HG03469 (cell line): Measurements from ENCODE around the gene OR51B6.
"Not testable (repeated sequence)": the region's sequence is repeated elsewhere in the genome, so short reads cannot be mapped to it uniquely, and the experiment has no call there.

Experiments
- ATAC-seq: cut with Tn5 transposase; IDR thresholded peaks from one replicate; pipeline ENCODE4 v1.9.1; 2021; ENCODE audit warnings: mild to moderate bottlenecking, moderate library complexity, moderate number of reproducible peaks; ENCODE audit not compliant: unreplicated experiment

Gene OR51B6

DNA sequence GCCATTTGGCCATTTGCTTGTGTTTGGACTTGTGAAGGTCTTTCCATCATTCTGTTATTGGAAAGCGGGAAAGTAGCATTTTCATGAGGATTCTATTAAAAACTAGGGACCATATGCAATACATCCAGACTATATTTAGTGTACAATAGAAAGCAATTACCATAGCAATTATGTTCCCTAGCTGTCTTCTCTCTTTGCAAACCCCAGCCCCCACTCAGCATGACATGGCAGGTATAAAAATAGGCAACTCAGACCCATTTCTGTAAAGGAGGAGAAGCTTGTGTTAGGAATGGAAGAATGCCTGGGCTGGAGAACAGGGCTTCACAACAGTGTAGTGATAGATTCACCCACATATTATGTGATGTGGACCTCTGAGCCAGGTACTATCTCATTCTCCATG, 12.4 kb downstream of the OR51B6 start:
- ATAC-seq = no peak

DNA sequence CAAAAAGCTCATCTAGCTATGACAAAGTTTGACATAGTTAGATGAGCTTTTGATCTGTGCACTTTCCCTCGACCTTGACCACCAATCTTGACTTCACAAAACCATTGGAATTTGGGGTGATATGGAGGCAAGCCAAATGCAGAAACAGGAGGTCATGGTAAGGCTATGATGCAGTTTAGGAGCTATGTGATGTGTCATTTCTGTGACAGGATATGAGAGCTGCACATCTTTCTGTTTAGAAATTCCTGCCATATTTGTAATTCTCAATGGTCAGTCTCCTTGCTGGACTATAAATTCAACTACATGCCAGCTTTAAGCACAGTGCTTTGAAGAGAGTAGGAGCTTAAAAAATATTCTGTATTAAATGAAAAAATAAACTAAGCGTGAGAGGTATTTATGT, 12.9 kb downstream of the OR51B6 start:
- no peak for ATAC-seq

GRCh38 chr11:5366365-5366764, 15.1 kb downstream of the OR51B6 start:
- not testable (repeated sequence) for ATAC-seq

DNA sequence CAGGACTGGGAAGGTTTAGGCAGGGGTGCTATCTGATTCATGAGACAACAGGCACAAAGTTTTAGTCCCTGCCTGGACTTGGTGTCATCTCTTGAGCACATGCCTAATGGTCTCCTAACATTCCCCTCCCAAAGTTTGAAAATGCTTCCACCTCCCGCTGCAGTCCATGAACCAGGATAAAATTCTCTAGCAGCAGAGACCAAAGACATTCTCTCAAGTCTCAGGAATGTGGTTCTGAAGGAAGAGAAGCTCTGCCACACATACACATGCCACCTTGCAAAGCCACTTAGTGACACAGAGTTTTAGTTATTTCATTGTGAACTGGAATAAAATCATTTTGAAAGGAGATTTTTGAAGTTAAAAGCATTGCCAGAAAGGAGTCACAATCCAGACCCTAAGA, 15.5 kb downstream of the OR51B6 start:
- no peak for ATAC-seq

DNA sequence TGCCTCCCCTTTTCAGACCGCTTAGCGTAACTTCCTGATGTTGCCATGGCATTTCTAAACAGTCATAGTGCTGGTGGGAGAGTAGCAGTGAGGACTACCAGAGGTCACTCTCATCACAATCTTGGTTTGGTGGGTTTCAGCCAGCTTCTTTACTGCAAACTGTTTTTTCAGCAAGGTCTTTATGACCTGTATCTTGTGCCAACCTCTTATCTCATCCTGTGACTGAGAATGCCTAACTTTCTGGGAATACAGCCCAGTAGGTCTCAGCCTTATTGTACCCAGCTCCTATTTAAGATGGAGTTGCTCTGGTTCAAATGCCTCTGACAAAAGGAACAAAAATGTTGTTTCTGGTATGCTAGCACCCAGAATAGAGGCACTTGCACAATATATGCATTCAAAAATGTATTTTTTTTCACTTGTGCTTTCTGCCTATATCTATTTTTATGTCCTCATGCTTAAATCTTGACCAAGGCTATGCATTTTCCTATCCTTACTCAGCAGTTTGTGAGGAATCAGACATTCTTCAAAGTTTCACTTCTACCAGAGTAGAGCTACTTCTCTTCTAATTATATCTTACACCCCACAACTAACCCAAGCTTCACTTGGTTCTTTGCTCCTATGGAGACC, 16.3 kb downstream of the OR51B6 start:
- ATAC-seq = no peak

DNA sequence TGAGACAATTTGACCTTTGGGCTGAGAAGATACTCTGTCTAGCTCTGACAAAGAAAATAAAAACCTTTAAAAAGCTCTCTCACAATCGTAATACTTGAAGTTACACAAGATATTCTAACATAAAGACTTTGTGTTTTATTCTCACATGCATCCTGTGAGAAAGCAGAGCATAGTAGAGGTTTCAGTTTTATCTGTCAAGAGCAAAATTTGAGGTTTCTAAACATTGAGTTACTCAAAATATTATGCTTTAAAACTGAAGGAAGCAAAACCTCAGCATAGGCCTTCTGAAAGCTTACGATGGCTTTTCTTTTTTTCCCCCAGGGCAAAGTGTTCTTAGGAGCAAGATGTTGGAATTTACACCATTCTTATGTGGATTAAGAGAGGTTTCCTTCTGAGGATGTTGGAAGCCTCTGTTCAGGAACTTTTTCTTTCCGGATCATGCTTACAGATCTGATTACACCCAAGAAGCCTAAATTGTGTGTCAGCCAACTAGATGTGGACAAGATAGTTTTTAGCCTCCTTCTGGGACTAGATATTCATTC, 17.3 kb downstream of the OR51B6 start:
- no peak for ATAC-seq

DNA sequence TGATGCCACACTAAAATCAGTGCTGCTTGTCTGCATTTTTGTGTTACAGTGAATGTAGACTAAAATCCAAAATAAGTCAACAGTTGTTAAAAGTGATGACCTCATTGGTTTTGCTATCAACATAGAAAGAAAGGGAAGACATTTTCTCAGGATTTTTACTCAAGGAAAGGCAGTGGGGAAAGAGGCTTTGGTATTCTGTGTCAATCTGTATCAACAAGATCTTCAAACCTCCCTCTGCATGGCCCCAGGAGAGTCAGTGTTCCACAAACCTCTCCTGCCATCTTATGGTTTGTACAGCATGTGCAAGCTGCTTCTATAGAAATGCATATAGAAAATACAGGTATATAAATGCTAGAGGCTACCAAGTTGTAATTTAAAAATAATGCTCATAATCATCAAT, 18.5 kb downstream of the OR51B6 start:
- ATAC-seq = peak; percentile 55

DNA sequence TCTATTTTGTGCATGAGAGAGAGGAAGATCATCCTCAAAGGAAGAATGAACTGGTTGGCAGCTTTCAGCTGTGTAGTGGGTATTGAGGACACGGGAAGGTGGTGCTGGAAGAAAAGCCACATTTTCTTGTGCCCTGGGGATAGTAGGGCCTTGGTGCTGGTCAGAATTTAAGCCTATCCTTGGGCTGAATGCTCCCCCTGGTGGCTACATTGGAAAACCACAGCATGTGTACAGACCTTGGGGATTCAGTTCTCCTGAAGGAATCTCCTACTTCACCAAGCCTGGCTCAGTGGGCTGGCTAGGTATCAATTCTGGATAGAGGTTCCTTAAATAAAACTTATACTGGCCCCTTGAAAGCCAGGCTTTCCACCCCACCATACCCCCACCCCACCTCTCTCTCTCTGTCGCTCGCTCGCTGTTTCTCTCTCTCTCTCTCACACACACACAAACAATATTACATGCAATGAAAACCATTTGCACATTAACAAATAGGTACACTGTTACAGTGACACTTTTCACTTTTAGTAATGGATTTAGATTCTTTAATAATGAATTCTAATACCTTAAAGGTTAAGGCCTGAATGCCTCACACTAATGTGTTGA, 29.5 kb downstream of the OR51B6 start:
- peak; percentile 54 for ATAC-seq

GRCh38 chr11:5383576-5383975, 32.3 kb downstream of the OR51B6 start, which contains the start of gene OR51M1:
OR51M1 (plus strand) TSS chr11:5383812; CDS start chr11:5389399, 5,587 bp downstream.
- ATAC-seq = no peak

- ATAC-seq = no peak
Observed at GRCh38 chr11:5384335-5384734, 33.0 kb downstream of the OR51B6 start.

DNA sequence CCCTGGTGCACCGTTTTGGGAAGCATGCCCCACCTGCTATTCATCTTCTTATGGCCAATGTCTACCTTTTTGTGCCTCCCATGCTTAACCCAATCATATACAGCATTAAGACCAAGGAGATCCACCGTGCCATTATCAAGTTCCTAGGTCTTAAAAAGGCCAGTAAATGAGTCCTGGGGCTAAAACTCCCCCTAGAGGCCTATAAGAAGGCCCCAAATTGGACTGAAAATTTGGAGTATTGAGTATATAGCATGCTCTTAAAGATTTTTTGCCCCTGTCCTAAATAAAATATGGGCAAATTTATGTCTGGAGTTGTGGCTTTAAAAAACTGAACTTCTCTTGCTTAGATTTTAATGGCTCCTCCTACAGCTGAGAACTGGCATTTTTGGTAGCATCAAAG, 38.9 kb downstream of the OR51B6 start:
- ATAC-seq = no peak

DNA sequence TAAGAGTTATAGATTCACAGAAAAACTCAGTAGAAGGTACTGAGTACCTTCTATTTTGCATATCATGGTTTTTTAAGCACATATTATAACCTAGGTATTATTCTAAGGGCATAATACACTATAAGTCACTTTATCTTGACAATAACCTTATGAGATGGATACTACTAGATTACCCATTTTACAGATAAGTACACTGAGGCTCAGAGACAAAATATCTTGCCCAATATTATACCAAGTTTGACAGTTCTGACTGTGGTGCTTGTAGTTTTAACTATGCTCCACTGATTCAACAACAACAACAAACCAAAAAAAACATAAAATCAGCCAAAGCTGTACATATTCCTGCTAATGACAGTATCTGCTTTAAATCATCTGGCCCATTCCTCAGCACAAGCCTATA, 42.8 kb downstream of the OR51B6 start:
- ATAC-seq = no peak

DNA sequence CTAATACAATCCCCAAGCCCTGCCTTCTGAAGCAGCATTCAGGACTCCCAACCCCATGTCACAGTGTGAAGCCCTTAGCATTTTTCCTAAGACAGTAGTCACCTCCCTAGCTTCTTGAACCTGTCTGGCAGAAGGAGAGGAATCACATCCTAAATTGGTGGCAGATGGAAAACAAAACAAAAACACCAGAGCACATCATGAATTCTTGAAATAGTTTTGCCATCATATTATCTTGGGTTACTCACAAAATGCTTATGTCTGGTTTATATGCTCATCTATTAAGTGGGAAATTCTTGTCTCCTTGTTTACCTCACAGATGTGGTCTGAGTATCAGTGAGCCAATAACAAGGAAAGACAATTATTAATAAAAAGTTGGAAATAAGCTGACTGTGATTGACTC, 47.6 kb downstream of the OR51B6 start:
- ATAC-seq = no peak
